ENCODE measurements around the gene FASTKD2. TPM values are rescaled to one million over a fixed set of nuclear protein-coding genes. Genes with fewer than 3 reads are reported as not detected.

The FASTKD2 gene
- total and polyA plus RNA-seq, 2 of the 8 experiments (the other 6 are each of a cell fraction or from before 2014, with no cell fraction given), result 35.7 to 38.5 TPM

DNA sequence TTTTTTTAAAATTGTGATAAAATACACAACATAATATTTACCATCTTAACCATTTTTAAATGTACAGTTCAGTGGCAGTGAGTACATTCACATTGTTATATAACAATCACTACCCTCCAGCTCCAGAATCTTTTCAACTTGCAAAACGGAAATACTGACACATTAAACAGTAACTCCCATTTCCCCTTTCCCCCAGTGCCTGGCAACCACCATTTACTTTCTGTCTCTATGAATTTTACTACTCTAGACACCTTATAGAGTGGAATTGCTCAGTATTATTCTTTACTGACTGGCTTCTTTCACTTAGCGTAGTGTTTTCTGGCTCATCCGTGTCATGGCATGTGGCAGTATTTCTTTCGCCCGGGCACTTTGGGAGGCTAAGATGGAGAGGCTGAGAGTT is 32.6 kb downstream of the FASTKD2 start:
- no peak overlapping the region for H3K18ac ChIP-seq (ENCODE audit: extremely low read depth, low read length)
- TF ChIP-seq ZNF274 (IDR thresholded peaks at IDR 0.05; ENCODE audit: borderline replicate concordance, extremely low read depth, low read length), result no peak
- no peak for TF ChIP-seq BACH1 (IDR thresholded peaks at IDR 0.05; ENCODE audit: low read length)
- TF ChIP-seq CHD2 (IDR thresholded peaks at IDR 0.05; ENCODE audit: low read length), result no peak
- TF ChIP-seq TBP (IDR thresholded peaks at IDR 0.05; ENCODE audit: low read depth, low read length), result no peak
- no peak for TF ChIP-seq GABPA (IDR thresholded peaks at IDR 0.05; ENCODE audit: borderline replicate concordance, insufficient read depth, low read length)
- TF ChIP-seq NANOG (IDR thresholded peaks at IDR 0.05; ENCODE audit: insufficient read depth, low read depth, low read length, poor library complexity, severe bottlenecking), result no peak
- no peak for TF ChIP-seq EP300 (IDR thresholded peaks at IDR 0.05; ENCODE audit: borderline replicate concordance in 1 of 2, low read depth in 2 of 2, low read length in 2 of 2)
- no peak for TF ChIP-seq RAD21 (IDR thresholded peaks at IDR 0.05 in 1 of 2, conservative IDR thresholded peaks at IDR 0.05 in 1 of 2; ENCODE audit: low read depth in 2 of 2, low read length in 2 of 2)
- no peak for TF ChIP-seq POLR2AphosphoS5 (IDR thresholded peaks at IDR 0.05; ENCODE audit: low read depth, low read length)
- TF ChIP-seq ATF2 (IDR thresholded peaks at IDR 0.05; ENCODE audit: low read length), result no peak
- no peak for TF ChIP-seq BRCA1 (IDR thresholded peaks at IDR 0.05; ENCODE audit: low read depth, low read length)

More for the DNA sequence above, 32.6 kb downstream of the FASTKD2 start:
- Histone ChIP-seq H3K27me3 (replicated peaks in 1 of 4; ENCODE audit: control insufficient read depth in 3 of 4, extremely low read depth in 1 of 4, insufficient read depth in 3 of 4, low read length in 3 of 4) (no peaks in the 10 kb centered on the region), H2BK15ac (ENCODE audit: low read length) (no peak overlapping the region), H3K79me1 (ENCODE audit: low read depth, low read length) (no peaks in the 10 kb centered on the region), H3K79me2 (ENCODE audit: control insufficient read depth in 1 of 2, insufficient read depth in 2 of 2, low read length in 2 of 2) (no peaks in the 10 kb centered on the region), H3K4me1 (replicated peaks in 1 of 4; ENCODE audit: control insufficient read depth in 3 of 4, insufficient read depth in 4 of 4, low read length in 3 of 4) (peaks cover 11 to 17% (median 13%) of the 10 kb centered on the region in 4 experiments), H3K36me3 (ENCODE audit: control insufficient read depth in 2 of 4, insufficient read depth in 4 of 4, low read length in 3 of 4) (peaks cover 0 to 13% (median 2%) of the 10 kb centered on the region in 4 experiments; a peak in 2 of 8 replicates), H4K20me1 (replicated peaks in 1 of 2; ENCODE audit: control insufficient read depth in 1 of 2, insufficient read depth in 2 of 2, low read length in 2 of 2) (no peaks in the 10 kb centered on the region), H4K5ac (ENCODE audit: insufficient read length, low read depth, low read length) (no peak overlapping the region), H3K9ac (replicated peaks in 1 of 4; ENCODE audit: extremely low read depth in 1 of 4, low read depth in 3 of 4, low read length in 3 of 4) (no peak overlapping the region), H3K23ac (ENCODE audit: insufficient read length) (no peak overlapping the region), H3K4me2 (ENCODE audit: insufficient read depth in 1 of 2, low read depth in 2 of 2, low read length in 2 of 2) (no peak overlapping the region), H2AK5ac (ENCODE audit: low read depth, low read length) (no peak overlapping the region), H2BK120ac (replicated peaks; ENCODE audit: low read depth, low read length) (no peak overlapping the region), H4K8ac (ENCODE audit: extremely low read depth, insufficient read depth, low read length) (no peak overlapping the region), H3K9me3 (ENCODE audit: insufficient read depth in 2 of 2, low read depth in 1 of 2, low read length in 1 of 2) (no peaks in the 10 kb centered on the region), H3K14ac (ENCODE audit: insufficient read length) (no peak overlapping the region), H3K27ac (ENCODE audit: low read depth, low read length) (no peak overlapping the region), H3K4ac (replicated peaks; ENCODE audit: insufficient read length, low read depth, low read length) (no peak overlapping the region), H2BK5ac (ENCODE audit: low read depth, low read length) (no peak overlapping the region), H2AFZ (ENCODE audit: low read length) (no peak overlapping the region), H2BK12ac (ENCODE audit: low read depth, low read length) (no peak overlapping the region), H4K91ac (replicated peaks; ENCODE audit: insufficient read length, low read length) (no peak overlapping the region), H3K4me3 (ENCODE audit: extremely low read depth in 1 of 4, insufficient read depth in 2 of 4, low read depth in 3 of 4, low read length in 4 of 4) (no peak overlapping the region), H3K56ac (replicated peaks; ENCODE audit: insufficient read length, low read depth, low read length) (no peak overlapping the region), H3K23me2 (ENCODE audit: low read depth, low read length) (no peaks in the 10 kb centered on the region; the same call in 1 of the 2 replicates), H2BK20ac (ENCODE audit: low read length) (no peak overlapping the region)
- DNase-seq (ENCODE audit: low read depth in 1 of 2, low spot score in 2 of 2) (no peak), FAIRE-seq (no peak)
- WGBS, 2 experiments (ENCODE audit: extremely low coverage in 1 of 2, insufficient coverage in 1 of 2, insufficient read length in 1 of 2, insufficient replicate concordance in 2 of 2, low coverage in 1 of 2, low lambda C conversion rate in 2 of 2, missing lambda C conversion rate in 1 of 2), result 93% methylated on average over 5 of the region's 5 CpGs; no CpG with 5 or more reads in 1 of the 2 experiments
- CTCF ChIA-PET (ENCODE audit: partially characterized antibody), result interaction anchor here (0.9 to 2.3 kb wide), 4 partner anchors 15 to 675 kb away, joined by 3 to 13 read pairs (median 4); no protein-coding TSS in a partner anchor
- POLR2A ChIA-PET (ENCODE audit: partially characterized antibody), result interaction anchor here (0.6 to 1.3 kb wide), 2 partner anchors 15 to 780 kb away, joined by 3 to 4 read pairs; no protein-coding TSS in a partner anchor

All from H1 (cell line).